HG03060 (cell line): ENCODE results near the gene ANKRD31.
"Not testable (repeated sequence)": the region's sequence is repeated elsewhere in the genome, so short reads cannot be mapped to it uniquely, and the experiment has no call there.

ENCODE experiments used
- ATAC-seq: cut with Tn5 transposase; IDR thresholded peaks from one replicate; pipeline ENCODE4 v1.9.1; 2021; ENCODE audit warnings: low read depth, moderate number of reproducible peaks; ENCODE audit not compliant: unreplicated experiment

ANKRD31 gene

DNA sequence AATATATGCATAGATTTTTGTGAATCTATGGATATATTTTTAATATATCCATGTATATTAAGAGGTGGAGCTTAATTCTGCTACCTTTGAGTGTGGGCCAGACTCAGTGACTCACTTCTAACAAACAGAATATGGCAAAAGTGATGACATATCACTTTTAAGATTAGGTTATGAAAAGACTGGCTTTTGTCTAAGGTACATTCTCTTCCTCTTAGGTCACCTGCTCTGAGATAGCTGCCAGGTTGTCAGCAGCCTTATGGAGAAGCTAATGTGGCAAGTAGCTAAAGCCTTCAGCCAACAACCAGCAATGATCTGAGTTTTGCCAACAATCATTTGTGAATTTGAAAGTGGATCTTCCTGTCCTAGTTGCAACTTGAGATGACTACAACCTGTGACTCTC, 83.8 kb downstream of the ANKRD31 start:
- ATAC-seq = no peak

GRCh38 chr5:75148051-75148450, 88.6 kb downstream of the ANKRD31 start:
- no peak for ATAC-seq

DNA sequence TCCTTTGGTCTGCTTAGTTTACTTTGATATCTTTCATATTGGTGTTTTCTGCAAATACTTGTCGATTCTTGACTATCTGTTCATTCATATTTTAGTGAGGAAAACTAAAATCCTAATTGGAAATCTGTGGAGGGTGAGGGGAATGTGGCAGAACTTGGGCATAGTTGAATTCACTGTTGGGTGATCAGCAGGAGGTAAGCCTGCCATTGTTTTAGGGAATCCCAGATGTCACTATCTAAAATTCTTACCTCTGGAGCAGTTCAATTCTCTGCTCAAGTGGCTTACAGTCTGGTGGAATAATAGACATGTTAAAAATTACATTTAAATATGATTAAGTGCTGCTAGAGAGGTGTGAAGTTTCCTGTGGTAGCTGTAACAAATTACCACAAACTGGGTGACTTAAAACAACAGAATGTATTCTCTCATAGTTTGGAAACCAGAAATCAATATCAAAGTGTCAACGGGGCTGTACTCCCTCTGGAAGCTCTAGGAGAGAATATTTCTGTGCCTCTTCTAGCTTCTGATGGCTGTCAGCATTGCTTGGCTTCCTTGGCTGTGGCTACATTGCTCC, 94.0 kb downstream of the ANKRD31 start:
- ATAC-seq = no peak

DNA sequence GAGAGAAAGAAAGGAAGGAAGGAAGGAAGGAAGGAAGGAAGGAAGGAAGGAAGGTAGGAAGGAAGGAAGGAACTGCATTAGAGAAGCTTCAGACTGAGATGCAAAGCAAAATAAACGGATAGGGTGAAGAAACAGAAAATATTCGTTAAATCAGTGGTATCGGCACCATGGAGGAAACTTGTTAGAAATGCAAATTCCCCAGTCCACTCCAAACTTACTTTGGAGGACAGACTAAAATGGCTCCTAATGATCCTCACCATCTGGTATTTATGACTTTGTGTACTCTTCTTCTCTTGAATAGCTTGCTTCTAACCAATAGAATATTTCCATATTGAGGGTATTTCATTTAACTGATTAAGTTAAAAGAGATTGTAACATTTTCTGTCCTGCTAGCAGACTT, 96.4 kb downstream of the ANKRD31 start:
- ATAC-seq = no peak

- ATAC-seq = no peak
Measured at GRCh38 chr5:75138689-75139088, 98.0 kb downstream of the ANKRD31 start.

- no peak for ATAC-seq
Measured at GRCh38 chr5:75130818-75131349, 105.8 kb downstream of the ANKRD31 start.

GRCh38 chr5:75116856-75117255, 119.8 kb downstream of the ANKRD31 start:
- ATAC-seq = no peak

DNA sequence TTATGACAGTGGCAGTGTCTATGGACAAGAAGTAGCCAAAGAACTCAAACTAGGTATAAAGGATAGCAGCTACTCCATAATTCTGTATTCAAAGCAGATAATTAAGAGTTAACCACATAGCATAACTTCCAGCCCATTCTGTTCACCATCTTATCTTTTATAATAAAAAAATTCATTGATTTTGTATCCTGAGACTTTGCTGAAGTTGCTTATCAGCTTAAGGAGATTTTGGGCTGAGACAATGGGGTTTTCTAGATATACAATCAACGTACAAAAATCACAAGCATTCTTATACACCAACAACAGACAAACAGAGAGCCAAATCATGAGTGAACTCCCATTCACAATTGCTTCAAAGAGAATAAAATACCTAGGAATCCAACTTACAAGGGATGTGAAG, 122.4 kb downstream of the ANKRD31 start:
- not testable (repeated sequence) for ATAC-seq

- ATAC-seq = no peak
Measured at GRCh38 chr5:75113354-75114113, 123.1 kb downstream of the ANKRD31 start.

DNA sequence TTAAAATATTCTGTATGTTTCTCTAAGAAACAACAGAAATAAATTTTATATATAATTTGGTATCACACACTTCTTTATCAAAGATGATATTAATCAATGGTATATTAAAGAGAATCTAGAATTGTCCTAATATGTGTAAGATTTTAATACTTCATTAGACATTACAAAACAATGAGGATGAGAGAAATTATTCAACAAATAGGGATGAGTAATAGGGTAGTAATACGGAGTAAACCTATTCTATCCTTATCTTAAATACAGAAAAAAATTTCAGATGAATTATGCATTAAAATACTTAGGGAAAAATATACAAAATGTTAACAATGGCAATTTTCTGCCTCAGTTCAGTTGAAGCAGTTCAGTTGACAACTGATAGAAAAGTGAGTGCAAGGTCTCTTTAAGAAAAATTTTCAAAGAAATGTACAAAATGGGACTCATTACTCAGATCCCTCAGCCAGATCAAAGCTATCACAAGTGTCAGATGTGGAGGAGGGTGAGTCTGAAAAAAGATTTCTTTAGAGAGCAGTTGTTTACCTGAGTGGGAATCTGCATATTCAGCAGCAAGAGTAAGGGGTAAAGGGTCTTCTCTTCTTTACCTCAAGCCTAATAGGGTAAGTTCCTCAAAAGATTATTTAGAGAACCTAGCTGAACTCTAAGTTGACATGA, 127.6 kb downstream of the ANKRD31 start:
- no peak for ATAC-seq

GRCh38 chr5:75108515-75108914, 128.2 kb downstream of the ANKRD31 start:
- ATAC-seq = no peak

GRCh38 chr5:75095956-75096355, 140.7 kb downstream of the ANKRD31 start:
- not testable (repeated sequence) for ATAC-seq

DNA sequence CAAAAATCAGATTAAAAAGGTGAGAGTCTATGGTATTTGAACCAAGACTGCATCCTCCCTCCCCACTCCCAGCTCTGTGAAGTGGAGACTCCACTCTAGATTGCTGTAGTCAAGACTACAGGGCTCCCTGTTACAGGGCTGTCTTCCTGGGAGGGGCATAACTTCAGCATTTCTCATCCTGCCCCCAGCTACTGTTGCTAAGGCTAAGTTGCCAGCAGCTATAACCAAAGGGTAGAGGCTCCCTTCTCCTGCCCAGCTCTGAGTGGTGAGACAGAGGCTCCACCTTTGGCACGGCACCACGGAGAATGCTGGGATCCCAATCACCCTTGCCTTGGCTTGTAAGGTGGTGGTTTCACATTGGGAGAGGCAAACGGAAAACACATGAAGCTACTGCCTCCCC, 145.1 kb downstream of the ANKRD31 start:
- no peak for ATAC-seq

DNA sequence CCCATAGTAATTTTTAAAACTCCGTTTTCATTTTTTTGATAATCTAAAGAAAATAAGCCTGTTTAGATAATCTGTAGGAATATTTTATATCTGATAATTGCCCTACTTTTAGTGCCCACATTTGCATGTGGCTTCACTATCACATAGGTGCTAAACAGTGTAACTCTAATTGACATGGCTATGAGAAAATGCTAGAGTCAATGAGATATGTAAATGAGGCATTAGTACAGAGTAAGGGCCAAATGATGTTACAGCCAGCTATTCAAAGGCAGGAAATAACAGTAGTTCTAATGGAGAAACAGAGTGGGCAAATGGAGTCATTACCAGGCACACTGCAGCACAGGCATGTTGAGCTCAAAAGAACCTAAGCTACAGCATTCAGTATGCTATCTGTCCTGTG, 147.0 kb downstream of the ANKRD31 start:
- no peak for ATAC-seq

- ATAC-seq = no peak
Measured at GRCh38 chr5:75089137-75089536, 147.5 kb downstream of the ANKRD31 start.

DNA sequence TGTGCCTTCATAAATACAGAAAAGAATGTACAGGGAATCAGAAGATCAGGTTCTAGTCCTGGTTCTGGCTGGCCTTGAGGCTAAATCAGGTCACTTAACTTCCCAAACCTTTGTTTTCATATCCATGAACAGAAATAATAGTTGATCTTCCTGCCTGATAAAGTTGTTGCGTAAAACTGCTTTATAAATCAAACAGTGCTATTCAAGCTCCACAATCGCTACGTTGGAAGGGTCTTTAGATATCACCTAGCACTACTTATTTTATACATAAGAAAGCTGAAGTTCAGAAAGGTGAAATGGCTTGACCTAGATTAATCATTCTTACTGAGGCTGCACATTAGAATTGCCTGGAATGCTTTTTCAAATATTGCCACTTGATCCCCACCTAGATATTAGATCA, 148.0 kb downstream of the ANKRD31 start:
- ATAC-seq = no peak

- ATAC-seq = no peak
Measured at GRCh38 chr5:75081510-75081909, 155.2 kb downstream of the ANKRD31 start.

GRCh38 chr5:75079346-75079745, 157.3 kb downstream of the ANKRD31 start:
- ATAC-seq = not testable (repeated sequence)

DNA sequence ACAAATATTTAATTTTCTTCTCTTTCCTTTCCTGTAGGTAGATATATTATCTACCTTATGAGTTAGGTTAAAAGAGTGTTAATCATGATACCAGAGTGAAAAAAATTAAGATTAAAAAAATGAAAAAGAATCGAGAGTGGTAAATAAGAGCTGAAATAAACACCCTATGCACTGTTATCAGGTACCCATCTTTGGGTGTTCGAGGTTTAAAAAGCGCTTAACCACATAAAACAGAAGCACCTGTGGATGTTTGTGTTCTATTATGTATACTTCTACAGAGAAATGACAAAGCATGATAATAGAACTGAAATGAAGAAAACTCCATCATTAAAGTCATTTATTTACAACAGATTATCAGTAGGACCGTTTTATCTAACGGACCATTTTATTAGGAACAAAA, 158.7 kb downstream of the ANKRD31 start:
- no peak for ATAC-seq

DNA sequence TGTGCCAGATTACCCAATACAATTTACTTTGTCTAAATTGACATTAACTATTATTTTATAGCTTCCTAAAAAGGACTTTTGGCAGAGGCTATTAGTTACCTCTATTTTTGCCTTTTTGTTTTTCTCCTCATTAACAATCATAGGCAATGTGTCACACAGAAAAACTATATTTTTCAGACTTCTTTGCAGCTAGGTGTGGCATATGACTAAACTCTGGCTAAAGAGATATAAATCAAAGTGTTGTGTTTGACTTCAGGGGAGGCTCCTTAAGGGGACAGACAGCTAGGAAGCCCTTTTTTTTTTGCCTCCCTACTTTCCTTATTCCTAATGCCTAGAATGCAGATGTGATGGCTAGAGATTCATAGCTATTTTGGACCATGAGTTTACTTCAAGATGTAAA, 164.6 kb downstream of the ANKRD31 start:
- ATAC-seq = no peak

DNA sequence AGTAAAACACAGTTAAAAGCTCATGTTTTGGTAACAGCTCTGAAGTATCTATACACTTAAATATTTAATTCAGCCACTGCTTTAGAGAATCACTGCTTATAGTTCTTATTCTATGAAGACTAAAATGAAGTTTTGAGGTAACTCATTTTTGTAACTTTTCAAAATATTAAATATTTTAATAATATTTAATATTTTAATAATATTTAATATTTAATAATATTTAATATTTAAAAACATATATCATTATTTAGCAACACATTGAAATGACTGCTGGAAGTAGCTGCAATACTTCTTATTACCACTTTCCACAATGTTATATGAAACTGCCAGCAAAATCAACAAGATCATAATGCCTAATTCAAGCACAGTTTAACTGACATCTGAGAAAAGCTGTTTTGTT, 165.6 kb downstream of the ANKRD31 start:
- ATAC-seq = no peak

DNA sequence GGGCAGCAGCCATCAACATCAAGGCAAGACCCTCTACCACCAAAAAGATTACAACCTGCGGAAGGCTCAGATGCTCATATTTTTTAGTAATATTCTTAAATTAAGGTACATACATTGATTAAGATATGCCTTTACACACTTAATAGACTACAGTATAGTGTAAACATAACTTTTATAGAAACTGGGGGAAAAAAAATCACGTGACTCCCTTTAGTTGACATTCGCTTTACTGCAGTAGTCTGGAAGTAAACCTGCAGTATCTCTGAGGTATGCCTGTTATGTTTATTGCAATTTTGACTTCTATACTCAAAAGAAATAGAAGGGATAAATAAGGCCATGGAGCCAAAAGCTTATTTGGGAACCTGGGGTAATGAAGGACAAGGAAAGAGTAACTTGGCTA, 169.2 kb downstream of the ANKRD31 start:
- ATAC-seq = no peak
